NK-92 (cell line): Measurements from ENCODE around the gene TFPT.

Experiments
- DNase-seq: peaks from one replicate; lab custom pipeline; 2025; ENCODE audit not compliant: unreplicated experiment; lab: John Stamatoyannopoulos, UW

TFPT gene, protein sequence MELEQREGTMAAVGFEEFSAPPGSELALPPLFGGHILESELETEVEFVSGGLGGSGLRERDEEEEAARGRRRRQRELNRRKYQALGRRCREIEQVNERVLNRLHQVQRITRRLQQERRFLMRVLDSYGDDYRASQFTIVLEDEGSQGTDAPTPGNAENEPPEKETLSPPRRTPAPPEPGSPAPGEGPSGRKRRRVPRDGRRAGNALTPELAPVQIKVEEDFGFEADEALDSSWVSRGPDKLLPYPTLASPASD

DNA sequence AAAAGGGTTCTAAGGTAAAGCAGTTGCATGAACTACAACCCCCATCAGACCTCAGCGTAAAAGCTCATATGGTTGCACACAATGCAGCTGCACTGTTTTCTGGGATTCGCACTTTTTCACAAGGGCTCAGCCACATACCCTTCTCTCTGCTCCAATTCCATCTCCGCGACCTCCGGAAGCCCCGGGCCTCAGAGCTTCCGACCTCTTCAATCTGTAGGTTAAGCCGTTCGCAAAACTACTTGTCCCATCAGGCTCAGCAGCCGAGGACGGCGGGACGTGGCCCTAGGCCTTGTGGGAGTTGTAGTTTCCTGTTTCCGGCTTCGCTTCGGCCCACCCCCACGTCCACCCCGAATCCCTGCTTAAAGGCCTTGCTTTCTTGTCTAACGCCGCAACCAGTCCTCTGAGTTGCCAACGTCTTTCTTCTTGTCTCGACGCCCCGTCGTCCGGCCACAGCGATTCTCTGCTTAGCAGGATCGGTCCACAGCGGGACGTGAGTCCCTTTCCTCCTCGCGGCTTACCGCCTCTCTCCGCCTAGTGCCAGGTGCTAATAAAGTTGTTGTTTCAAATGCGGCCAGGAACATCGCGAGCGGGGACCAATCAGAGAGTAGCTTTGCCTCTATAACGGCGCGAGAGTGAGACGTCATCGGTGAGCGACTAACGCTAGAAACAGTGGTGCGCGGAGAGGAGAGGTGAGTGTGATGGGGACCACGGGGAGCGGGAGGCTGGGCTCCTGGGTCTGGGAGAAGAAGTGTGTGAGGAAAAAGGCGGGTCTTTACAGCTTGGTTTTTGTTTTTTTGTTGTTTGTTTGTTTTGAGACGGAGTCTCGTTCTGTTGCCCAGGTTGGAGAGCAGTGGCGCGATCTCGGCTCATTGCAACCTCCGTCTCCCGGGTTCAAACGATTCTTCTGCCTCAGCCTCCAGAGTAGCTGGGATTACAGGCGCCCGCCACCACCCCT, at the start of gene TFPT, which contains the start of gene PRPF31:
Gene TFPT (minus strand): TSS at position 549 of the 955 bp plus-strand sequence. CDS start 388 bp downstream, at position 161.
Gene PRPF31 (plus strand): TSS at position 646 of the 955 bp plus-strand sequence. CDS start 2,525 bp downstream, outside the sequence.
- DNase-seq, result peak; percentile 76

DNA sequence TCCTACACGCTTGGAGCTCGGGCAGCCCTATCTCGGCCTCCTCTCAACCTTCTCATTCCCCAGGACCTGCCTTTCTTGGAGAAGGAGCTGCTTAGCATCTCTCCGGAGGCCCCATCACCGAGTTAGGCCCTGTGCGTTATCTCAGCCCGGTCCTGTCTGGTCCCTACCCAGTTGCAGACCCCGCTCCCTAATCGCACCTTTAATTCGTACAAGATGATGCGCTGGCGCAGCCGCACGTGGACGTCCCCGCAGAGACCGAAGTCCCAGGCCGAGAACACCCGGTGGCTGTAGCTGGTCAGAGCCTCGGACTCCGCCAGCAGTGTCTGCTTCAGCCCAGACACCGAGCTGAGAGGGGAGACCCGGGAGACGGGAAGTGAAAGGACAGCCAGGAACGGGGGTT, 49.8 kb upstream of the TFPT start:
- DNase-seq, result no peak

DNA sequence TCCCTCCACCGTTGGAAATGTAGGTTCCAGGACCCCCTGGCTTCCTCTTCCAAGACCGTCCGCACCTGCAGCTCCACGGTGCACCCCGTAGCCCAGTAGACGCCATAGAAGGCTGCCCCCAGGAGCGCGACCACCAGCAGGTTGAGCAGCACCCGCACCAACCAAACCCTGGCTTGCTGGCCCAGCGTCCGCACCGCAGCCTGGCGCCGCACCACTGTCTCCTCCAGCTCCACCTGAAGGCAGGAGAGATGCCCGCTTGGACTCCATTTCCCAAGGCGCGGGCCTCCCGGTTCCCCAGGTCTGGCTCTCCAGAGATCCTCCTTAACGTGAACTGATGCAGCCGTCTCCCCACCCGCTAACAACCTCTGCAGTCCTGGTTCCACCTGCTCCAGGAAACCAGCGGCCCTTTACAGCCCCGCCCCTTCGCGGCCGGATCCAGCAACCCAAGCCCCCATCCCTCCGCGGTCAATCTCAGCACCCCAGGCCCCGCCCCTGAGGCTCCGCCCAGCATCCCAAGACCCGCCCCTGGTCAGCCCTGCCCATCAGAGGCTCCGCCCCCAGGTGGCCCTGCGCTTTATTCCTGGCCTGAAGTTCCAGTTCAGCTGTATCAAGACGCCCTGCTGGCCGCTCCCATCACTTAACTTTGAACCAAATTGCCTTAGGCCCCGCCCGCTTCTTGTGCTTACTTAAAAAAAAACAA, 49.1 kb upstream of the TFPT start:
- DNase-seq, result no peak

DNA sequence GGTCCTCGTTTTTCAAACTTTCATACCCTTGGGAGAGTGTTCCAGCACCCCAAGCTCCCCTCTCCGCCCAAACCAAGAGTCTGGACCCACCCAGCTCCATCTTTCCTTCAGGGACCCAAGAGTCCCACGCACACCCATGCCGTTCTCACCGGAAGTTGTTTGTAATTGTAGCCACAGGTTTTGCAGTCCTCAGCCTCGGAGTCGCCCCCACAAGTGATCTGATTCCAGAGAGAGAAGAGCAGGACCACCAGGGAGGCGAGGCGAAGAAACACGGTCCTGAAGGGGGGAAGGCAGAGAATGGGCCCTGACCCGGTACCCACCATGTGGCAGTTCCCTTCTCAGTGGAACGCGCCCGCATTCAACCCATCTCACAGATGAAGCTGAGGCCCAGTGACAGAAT, 47.4 kb upstream of the TFPT start:
- no peak for DNase-seq

DNA sequence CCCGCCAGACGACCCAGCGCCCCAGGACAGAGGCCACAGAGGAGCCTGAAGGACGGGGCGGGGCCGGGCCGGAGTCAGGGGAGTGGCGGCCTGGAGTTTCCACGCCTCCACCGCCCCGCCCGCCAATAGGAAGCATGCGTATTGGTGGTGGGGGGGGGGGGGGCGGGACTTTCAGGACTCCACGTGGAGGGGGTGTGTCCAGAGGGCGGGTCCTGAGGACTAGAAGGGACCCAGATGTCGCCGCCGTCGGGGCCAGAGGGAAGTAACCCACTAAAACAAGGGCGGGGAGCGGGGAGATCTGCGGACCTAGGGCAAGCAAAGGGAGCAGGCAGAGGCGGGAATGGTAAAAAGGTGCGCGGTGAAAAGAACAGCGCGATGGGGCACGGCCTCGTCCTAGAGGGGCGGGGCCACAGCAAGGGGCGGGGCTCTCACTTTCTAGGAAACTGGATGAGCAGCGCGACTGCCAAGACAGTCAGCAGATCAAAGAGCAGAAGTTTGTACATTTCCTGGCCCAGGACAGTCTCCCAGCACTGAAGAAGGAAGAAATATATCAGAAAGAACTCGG, 46.9 kb upstream of the TFPT start:
- DNase-seq, result no peak

DNA sequence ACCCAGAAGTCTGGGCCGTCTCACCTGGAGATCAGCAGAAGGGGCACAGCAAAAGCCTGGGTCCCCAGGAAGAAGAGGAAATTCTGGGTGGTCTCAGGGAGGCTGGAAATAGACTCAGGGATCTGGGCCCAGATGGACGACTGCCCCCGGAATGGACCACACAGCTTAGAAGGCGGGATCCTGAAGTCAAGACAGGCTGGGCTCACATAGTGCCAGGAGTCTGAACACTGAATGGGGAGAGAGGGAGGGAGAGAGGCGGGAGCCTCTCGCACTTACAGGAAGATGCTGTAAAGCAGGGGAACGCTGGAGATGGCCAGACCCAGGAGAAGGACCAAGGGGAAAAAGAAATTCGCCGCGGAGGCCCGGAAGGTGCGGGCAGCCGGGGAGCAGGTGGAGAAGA, 45.4 kb upstream of the TFPT start:
- DNase-seq, result no peak

DNA sequence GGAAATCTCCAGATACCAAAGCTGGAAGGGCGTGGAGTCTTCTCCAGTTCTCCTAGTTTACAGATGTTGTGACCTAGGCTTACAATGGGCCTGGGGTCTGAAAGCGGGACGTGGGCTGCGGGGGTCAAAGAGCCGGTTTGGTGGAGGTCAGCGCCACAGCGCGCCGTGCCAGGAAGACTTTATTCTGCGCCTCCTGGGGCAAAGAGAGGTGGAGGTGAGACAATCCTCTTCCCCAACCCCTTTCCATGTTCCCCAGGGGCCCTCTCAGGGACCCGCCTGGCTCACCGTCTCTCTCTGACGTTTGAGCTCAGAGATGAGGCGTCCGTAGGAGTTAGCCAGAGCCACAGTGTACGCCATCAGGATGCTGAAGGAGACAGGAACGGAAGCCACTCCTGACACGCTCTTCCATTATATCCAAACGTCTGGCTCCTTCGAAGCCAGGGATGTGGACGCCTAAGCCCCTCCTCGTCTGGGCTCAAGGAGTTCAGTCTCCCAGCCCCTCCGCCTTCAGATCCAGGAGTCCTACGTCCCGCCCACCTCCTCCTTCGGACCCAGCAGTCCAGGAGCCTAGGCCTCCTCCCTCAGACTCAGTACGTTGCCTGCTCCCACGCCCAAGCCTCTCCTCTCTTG, 44.8 kb upstream of the TFPT start:
- no peak for DNase-seq

DNA sequence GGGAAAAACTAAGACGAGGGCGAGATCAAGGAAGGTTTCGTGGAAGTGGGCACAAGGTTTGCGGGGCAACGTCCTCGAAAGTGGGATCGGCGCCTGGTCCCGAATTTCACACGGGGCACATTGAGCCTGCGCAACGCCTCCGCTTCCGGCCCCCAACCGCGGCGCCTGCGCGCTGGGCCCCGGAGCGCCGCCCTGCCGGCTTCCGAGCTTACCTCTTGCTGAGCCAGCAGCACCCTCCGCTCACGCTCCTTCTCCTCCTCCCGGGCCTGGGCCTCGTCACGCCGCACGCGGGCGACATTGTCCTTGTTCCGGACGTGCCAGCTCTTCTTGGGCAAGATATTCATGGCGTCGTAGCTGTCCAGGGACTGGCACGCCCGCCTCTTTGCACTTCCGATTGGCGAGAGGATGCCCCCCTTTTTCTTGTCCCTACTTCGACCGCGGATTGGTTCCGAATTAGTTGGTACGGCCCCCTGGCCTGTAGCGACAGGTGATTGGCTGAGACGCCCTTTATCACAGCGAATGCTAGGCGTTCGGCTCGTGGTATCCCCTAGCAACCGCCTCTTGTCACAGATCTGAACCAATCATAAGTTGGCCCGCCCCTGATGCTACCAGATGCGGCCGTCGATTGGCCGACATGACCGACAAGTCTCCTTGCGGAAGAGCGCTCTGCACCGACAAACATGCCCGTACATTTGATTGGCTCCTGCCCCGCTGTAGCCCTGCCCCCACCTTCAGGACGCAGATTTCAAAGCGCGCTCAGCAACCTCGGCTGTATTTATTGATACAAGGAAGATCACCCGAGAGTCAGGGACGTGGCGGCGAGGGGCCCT, 44.1 kb upstream of the TFPT start, which contains the start of gene LENG1:
Gene LENG1 (minus strand): TSS at position 370 of the 830 bp plus-strand sequence. CDS start 26 bp downstream, at position 344.
- peak; percentile 94 for DNase-seq

DNA sequence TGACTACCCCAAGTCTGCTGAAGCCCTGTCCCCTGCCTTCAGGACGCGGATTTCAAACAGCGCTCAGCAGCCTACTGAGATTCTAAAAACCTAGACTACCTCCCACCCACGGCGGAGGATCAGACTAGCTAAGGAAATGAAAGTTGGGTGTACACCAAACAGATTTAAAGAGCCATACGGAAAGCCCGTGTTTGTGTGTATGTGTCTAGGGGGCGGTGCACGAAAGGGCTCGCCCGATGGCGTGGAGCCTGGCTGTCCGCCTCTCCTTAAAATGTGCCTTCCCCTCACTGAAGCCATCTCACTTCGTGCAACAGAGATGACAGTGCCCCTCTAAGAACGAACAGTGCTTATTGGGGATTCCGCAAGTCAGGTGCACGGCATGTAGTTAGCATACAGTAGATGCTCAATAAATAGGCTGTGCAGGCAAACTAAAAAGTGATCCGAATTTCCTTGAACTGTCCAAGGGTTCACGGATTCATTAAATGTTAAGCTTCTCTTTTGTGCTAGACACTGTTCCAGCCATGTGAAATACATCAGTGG, 43.4 kb upstream of the TFPT start:
- no peak for DNase-seq

DNA sequence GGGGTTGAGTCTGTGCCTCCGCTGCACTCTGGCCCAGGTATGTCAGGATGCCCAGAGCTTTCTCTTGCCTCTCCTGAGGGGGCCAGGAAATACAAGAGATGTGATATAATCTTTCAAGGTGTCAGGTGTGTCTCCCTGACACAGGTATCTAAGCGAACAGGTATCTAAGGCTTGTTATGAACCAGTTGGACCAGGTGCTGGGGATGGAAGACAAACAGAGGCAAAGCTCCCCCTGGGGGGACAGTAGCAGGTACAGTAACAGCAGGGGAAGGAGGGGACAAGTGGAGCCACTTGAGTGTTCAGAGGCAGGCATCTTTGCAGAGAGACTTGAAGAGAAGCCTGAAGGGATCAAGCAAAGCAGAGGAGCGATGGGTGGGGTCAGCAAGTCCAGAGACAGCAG, 41.5 kb upstream of the TFPT start:
- no peak for DNase-seq

DNA sequence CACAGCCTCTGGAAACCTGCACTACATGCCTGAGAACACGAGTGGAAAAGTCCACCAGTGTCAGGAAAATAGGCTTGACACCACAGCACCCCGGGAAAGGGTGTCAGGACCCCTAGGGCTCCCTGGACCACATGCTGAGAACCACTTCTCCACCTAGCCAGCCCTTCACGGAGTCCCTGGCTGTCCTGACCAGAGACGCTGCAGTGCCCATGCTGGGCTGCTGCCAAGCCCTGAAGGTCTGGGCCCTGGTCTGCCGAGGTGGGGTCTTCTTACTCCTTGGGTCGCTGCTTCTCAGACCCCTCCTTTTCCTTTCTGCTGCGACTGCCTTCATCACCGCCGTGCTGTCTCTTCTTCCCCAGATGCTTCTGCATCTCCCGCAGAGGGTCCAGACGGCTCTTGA, 41.0 kb upstream of the TFPT start:
- no peak for DNase-seq

DNA sequence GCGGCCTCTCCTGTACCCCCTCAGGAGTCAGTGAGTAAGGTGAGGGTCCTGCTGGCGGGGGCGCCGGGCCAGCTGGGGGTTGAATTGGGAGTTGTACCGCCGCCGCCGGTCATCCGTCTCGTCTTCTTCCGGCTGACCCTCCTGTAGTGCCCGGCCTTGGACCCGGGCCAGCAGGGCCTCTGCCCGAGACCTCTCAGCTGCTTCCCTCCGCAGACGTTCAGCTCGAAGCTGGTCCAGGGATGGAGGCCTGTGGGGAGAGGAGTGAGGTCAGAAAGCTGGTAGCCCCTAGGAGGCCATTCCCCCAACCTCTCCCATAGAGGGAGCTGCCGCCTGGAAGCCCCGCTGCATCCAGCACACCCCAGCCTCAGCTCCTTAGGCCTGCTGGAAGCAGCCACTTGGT, 40.2 kb upstream of the TFPT start:
- no peak for DNase-seq

DNA sequence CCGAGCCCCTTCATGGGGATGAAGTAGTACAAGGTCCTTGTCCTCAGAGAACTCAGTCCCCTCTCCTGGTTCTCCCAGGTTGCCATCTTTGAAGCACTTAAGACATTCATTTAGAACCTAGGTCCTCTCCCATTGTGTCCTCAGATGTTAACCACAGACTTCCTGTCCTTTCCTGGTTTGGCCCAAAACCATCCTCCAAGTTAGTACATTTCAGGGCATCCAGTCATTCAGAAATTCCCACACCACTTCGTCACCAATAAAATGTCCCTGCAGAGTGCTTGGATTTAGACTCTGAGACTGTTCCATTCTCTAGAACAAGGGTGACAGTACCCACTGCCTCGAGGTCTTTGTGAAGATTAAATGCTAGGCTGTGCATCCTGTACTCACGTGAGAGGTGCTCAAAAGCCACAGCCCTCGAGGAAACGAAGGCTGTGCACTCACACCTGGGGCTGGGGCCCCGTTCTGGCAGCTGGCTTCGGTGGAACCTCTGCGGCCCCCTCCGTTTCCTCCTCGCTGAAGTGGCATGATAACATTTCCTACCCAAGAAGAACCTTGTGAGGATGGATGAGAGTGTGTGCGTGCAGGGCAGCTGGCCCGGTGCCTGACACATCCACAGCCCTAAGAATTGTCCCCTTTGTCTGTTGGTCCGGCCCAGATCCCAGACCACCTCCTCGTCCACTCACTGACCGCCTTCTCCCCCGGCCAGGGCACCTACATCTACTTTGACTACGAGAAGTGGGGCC, 39.3 kb upstream of the TFPT start:
- no peak for DNase-seq

DNA sequence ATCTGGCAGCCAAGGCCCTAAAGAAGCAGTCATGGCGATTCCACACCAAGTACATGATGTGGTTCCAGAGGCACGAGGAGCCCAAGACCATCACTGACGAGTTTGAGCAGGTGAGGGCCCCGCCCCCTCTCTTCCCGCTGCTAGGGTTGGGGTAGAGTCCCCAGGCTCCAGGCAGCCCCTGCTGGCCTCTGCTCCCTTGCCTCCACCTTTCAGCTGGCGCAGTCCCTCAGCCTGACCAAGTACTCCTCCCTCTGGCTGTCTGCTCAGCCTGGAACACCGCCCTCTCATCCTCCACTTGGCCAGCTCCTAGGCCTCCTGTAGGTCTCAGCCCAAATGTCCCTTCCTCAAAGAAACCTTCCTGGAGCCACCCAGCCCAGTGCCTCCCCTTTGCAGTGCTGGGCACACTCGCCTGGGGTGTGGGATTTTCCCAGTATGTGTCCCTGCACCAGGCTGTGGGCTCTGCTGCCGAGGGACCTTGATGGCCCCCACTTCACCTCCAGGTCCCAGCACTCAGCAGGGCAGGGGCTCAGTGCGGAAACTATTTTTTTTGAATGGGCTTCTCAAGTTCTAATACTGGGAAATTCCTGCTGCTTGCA, 38.4 kb upstream of the TFPT start:
- DNase-seq, result no peak

DNA sequence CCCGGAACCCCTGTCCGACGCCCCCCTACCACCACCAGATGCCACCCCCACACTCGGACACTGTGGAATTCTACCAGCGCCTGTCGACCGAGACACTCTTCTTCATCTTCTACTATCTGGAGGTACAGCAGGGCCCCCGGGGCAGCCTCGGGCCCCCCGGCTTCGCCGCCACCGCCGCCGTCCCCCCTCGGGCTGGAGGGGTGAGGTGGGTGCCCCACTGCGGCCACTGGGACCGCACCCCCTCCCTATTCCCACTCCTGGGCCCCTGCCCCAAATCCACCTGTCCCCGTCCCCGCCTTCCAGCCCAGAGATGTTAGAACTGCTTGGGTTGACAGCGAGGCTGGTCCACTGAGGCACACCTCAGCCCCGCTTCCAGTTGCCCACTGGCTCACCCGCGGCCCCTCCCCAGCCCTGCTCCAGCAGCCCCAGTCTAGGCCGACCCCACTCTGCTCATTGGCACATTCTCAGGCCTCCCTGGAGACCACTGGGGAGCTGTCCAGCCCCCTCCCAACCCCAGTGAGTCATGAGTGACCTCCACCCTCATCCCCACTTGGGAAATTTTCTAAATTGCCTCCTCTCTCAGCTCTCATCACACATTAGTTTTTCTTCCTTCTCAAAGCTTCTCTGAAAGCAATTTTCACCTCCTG, 37.5 kb upstream of the TFPT start:
- DNase-seq, result no peak

DNA sequence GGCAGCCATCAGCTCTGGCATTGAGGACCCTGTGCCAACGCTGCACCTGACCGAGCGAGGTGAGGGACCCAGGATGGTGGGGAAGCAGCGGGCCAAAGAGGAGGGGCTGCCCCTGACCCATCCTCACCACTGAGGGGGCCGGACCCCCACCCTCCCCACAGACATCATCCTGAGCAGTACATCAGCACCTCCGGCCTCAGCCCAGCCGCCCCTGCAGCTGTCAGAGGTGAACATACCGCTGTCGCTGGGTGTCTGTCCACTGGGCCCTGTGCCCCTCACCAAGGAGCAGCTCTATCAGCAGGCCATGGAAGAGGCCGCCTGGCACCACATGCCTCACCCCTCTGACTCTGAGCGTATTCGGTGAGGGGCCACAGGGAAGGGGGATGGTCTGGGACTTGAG, 36.8 kb upstream of the TFPT start:
- no peak for DNase-seq

DNA sequence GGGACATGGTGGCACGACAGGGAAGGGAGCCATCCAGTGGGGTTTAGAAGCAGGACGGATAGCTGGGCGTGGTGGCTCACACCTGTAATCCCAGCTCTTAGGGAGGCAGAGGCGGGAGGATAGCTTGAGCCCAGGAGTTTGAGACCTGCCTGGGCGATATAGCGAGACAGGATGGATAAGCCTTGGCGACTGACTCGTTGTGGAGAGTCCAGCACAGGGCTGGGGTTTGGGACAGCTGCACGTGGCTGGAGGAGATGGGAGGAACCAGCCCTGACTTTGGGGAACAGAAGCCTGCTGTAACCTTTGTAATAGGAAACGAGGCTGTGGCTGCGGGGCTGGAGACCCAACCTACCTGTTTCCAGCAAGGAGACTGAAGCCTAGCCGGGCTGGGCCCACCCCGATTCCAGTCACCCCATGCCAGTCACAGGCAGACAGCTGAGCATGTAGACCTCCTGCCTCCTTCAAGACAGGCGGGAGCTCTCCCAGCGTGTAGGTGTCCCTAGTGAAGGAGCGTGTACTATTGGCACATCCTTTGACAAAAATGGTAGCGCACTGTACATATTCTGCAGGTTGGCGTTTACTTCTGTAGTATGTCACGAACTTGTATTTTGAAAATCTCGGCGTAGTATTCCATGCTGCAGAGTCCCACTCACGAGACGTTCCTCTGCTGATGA, 36.0 kb upstream of the TFPT start:
- DNase-seq, result no peak
